ENCODE data around the gene MDM4. TPM values are rescaled to one million over a fixed set of nuclear protein-coding genes. Genes with fewer than 3 reads are reported as not detected.

MDM4 gene
- total RNA-seq, 4 donors from 2014 or later, result 66.1 to 92.3 (median 88.6) TPM

DNA sequence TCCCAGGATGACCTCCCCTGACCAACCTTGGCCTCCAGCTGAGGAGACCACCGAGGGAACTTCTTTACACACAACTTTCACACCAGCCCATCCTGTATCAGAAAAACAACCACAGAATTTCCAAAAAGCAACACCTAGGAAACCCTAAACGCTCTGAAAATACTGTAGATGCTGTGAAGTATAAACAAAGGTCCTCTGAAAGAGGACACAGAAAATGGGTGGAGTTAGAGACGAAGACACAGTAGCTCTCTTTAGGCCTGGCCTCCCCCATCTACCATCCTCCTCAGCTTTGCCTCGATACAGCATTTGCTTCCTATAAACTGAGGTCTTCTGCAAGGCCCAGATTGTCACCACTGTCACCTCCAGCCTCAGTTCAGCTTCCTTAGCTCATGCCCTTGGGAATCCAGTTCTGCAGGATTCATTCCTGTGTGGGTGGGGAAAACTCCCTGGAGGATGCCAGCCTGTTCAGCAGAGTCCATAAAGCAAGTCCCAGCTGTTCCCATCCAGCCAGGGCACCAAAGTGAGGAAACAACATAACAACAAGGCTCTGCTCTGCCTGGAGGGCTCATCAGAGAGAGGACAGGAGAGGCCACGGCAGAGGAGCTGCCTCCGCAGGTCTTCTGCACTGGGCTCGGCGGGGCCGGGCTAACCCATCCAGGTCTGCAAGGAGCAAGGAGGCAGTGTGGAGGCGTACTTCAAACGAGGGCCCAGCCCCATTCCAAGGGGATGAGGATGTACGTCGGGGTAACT, 36.6 kb upstream of the MDM4 start:
- TF ChIP-seq, protein P1, sequence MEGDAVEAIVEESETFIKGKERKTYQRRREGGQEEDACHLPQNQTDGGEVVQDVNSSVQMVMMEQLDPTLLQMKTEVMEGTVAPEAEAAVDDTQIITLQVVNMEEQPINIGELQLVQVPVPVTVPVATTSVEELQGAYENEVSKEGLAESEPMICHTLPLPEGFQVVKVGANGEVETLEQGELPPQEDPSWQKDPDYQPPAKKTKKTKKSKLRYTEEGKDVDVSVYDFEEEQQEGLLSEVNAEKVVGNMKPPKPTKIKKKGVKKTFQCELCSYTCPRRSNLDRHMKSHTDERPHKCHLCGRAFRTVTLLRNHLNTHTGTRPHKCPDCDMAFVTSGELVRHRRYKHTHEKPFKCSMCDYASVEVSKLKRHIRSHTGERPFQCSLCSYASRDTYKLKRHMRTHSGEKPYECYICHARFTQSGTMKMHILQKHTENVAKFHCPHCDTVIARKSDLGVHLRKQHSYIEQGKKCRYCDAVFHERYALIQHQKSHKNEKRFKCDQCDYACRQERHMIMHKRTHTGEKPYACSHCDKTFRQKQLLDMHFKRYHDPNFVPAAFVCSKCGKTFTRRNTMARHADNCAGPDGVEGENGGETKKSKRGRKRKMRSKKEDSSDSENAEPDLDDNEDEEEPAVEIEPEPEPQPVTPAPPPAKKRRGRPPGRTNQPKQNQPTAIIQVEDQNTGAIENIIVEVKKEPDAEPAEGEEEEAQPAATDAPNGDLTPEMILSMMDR (IDR thresholded peaks at IDR 0.05; ENCODE audit: low read depth), result no peak

DNA sequence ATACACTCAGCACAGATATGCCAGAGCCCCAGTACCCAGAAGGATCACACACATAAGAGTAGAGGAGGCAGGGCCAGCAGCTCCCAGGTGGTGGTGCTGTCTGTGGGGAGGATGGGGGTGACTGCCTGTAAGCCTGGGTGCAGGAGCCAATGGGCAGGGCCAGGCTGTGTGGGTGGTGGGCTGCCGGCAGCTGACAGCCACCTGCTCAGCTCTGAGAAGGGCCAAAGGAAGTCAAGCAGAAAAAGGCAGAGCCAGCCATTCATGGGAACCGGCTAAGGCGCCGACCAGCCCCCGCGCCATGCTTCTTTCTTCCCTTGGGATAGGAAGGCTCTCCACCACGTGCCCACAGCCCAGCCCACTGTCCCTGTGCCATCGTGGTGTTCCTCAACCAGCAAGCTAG, 35.7 kb upstream of the MDM4 start:
- TF ChIP-seq, protein P1 (IDR thresholded peaks at IDR 0.05; ENCODE audit: low read depth), result no peak

DNA sequence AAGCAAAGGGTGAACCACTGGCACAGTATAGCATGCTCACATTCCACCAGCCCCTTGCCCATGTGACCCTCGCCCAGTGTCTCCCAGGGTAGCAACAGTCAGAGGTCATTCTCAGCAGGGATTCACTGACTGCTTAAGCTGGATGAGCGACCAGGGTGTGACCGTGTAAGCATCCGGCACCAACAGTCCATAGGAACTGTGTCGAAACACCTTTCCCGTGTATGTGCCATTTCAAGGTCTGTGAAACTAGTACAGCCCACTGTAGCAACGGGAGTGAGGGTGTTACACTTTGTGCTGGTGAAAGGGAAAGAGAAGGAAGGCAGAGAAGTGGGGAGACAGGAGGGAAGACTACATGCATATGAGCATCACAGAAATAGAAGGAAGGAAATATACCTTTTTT, 32.4 kb upstream of the MDM4 start:
- TF ChIP-seq, protein P1 (IDR thresholded peaks at IDR 0.05; ENCODE audit: low read depth), result no peak

DNA sequence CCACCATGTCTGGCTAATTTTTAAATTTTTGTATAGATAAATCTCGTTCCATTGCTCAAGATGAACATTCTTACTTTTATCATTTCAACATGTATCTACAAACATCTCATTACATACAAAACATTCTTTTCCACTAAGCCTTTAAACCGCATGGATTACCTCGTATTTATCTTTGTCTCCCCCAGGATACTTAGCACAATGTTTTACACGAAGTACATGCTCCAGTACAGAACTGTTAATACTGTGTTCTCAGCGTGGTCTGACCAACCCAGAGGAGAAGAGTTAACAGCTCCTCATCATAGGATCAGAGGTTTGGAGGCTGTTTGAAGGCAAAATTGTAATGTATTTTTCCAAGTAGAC, 29.0 kb upstream of the MDM4 start:
- TF ChIP-seq, protein P1 (IDR thresholded peaks at IDR 0.05; ENCODE audit: low read depth), result no peak

DNA sequence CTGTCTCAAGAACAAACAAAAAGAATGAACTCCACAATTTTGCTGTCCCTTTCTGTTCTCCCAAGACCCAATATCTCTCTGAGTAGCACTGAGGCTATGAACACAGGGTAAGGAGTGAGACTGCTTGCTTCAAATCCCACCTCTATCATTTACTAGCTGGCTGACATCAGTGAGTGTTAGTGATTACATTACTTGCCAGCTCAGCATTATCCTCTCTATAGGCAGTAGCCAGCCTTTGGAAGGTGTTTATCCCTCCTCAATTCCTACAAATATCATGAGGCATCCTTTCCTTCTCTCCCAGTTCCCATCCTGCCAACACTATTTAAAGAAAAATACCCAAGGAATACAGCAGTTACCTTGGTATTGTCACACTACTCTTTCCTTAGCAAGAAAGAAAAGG, 24.6 kb upstream of the MDM4 start:
- TF ChIP-seq, protein P1 (IDR thresholded peaks at IDR 0.05; ENCODE audit: low read depth), result no peak

DNA sequence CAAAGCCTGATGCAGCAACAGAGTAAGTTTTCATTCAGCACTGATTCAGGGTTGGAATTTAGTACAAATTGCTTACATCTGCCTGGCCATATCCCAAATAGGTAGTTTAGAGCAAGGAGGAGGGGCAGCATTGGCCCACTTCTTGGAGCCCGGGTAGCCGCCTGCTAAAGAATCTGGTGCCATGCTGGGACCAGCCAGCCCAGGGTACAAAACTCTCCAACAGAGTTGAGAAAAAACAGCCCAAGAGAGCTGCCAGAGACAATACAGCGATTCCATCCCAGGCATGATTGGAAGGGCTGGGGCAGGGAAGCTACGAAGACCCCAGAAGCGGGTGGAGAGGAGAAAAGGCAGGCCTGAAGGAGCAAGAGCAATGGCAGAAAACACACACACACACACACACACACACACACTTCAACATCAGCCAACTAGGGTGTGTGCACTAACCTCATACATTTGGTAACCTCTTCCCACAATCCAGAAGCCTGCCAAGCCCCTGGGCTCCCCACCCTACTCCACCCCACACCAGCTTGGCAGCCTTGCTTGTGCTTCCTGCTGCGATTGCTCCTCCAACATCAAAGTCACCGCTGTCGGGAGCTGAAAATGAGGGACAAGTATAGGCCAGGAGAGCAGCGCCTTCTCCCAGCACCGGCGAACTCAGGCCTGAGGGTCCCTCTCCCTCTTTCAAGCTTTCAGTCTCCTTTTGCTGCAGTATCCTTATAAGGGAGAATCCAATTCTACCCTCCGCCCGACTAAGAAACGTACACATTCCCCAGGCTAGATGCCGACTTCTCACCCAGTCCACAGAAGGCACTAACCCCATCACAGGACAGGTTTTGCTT, 22.8 kb upstream of the MDM4 start:
- TF ChIP-seq, protein P1 (IDR thresholded peaks at IDR 0.05; ENCODE audit: low read depth), result no peak

DNA sequence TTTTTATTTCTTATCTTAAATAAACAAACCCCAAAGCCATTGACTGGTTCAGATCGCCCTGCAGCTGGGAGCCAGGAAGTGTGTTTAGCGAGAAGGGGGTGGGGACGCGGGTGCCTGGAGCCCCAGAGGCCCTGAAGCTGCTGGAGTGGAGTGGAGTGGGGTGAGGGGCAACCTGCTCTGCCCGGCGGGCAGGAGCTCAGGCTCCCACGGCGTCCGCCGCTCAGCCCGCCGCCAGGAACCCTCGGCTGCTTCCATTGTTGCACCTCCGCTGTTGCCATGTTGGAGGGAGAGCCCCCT, 22.3 kb upstream of the MDM4 start:
- TF ChIP-seq, protein P1 (IDR thresholded peaks at IDR 0.05; ENCODE audit: low read depth), result no peak
